SK-N-SH treated with all-trans-retinoic acid at 6 μM for 48 hours (cell line): Measurements from ENCODE around the gene DPYD.

Experiments used
- ARNTL ChIP-seq: fragments of 450-650 bp; formaldehyde crosslinking; IDR thresholded peaks from 2 replicates; pipeline ENCODE4 v1.5.0; 2020; ENCODE audit warnings: low read depth, mild to moderate bottlenecking, moderate library complexity, borderline replicate concordance
- GLIS3 ChIP-seq: fragments of 250-450 bp; sonication (Bioruptor Pico); IDR thresholded peaks from 2 replicates; pipeline ENCODE4 v1.5.0; 2020; ENCODE audit warnings: mild to moderate bottlenecking, moderate library complexity
- PPARA ChIP-seq: fragments of 250-450 bp; sonication (Bioruptor Pico); IDR thresholded peaks from 2 replicates; pipeline ENCODE4 v1.5.0; 2020; ENCODE audit warnings: mild to moderate bottlenecking, borderline replicate concordance
- SNAI2 ChIP-seq: fragments of 250-450 bp; sonication (Bioruptor Pico); IDR thresholded peaks from 2 replicates; pipeline ENCODE4 v1.5.0; 2020; ENCODE audit warnings: mild to moderate bottlenecking, moderate library complexity
- ZFP3 ChIP-seq: fragments of 250-450 bp; sonication (Bioruptor Pico); IDR thresholded peaks from 2 replicates; pipeline ENCODE4 v1.5.0; 2020; ENCODE audit warnings: mild to moderate bottlenecking, moderate library complexity
- ZFP30 ChIP-seq: fragments of 450-650 bp; formaldehyde crosslinking; IDR thresholded peaks from 2 replicates; pipeline ENCODE4 v1.5.0; 2022; ENCODE audit warnings: mild to moderate bottlenecking, moderate library complexity

- TF ChIP-seq SNAI2, result no peak
- no peak for TF ChIP-seq GLIS3 (CRISPR knock-in tag)
- no peak for TF ChIP-seq ZFP3 (CRISPR knock-in tag)
- no peak for TF ChIP-seq PPARA
- TF ChIP-seq ZFP30 (CRISPR knock-in tag), result no peak
- no peak for TF ChIP-seq ARNTL (CRISPR knock-in tag)
Observed at GRCh38 chr1:97044159-97044760, 876.6 kb downstream of the DPYD start.
